Activated CD4-positive, CD25-positive, alpha-beta regulatory T cell (primary cell): ENCODE data around the gene IMPDH2.

Experiments used
- DNase-seq, 4 experiments: peaks; one replicate each; lab custom pipeline; 2025; lab: John Stamatoyannopoulos, UW

IMPDH2 gene

DNA sequence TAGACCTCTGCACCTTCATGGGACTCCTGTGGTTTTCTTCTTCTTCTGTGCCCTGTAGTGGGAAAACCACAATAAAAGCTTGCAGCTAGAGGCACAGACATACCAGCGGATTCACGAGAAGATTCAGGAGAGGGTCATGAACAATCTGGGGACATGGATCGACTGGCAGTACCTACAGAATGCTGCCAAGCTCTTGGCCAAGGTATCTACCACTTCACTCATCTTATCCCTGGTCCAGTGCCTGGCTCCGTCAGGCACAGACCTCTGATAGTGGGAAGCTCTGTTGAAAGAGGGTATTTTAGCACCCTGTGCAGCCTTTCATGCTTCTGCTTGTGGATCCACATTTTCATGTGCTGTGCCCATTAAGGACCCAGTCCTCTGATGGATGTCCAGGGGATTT is 48.9 kb downstream of the IMPDH2 start:
- no peak for DNase-seq

DNA sequence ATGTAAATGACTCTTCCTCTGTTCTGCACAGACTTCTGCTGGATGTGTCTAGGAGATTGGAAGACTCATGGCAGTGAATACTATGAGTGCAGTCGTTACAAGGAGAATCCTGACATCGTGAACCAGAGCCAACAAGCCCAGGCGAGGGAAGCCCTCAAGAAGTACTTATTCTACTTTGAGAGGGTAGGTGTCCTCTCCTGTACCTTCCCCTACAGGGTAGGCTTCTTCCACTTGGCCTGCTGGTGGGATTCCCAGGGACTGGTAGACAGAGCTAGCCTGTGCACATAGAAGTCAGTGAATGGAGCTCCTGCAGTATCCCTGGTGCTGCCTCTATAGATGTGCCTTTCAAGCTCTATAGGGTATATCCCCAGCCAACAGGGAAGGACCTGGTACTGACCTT is 49.7 kb downstream of the IMPDH2 start:
- DNase-seq: no peak
